C4-2B (cell line): Measurements from ENCODE around the gene ATP6AP1.

Experiments
- H3K27ac ChIP-seq: fragments of 450-650 bp; 2 replicates; pipeline ENCODE4 v1.5.1; 2017
- ZFX ChIP-seq: fragments of 450-650 bp; IDR thresholded peaks from 2 replicates; pipeline ENCODE4 v1.6.1; 2017
- TF ChIP-seq, protein P1 (sequence below): fragments of 450-650 bp; conservative IDR thresholded peaks from 2 replicates; pipeline ENCODE4 v1.5.1; 2017; ENCODE audit warnings: mild to moderate bottlenecking

ATP6AP1 gene

GRCh38 chrX:154441564-154441963 lies 13.1 kb downstream of the ATP6AP1 start:
- TF ChIP-seq, protein P1, sequence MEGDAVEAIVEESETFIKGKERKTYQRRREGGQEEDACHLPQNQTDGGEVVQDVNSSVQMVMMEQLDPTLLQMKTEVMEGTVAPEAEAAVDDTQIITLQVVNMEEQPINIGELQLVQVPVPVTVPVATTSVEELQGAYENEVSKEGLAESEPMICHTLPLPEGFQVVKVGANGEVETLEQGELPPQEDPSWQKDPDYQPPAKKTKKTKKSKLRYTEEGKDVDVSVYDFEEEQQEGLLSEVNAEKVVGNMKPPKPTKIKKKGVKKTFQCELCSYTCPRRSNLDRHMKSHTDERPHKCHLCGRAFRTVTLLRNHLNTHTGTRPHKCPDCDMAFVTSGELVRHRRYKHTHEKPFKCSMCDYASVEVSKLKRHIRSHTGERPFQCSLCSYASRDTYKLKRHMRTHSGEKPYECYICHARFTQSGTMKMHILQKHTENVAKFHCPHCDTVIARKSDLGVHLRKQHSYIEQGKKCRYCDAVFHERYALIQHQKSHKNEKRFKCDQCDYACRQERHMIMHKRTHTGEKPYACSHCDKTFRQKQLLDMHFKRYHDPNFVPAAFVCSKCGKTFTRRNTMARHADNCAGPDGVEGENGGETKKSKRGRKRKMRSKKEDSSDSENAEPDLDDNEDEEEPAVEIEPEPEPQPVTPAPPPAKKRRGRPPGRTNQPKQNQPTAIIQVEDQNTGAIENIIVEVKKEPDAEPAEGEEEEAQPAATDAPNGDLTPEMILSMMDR = no peak
- TF ChIP-seq ZFX = no peak
- no peak overlapping the region for H3K27ac ChIP-seq

DNA sequence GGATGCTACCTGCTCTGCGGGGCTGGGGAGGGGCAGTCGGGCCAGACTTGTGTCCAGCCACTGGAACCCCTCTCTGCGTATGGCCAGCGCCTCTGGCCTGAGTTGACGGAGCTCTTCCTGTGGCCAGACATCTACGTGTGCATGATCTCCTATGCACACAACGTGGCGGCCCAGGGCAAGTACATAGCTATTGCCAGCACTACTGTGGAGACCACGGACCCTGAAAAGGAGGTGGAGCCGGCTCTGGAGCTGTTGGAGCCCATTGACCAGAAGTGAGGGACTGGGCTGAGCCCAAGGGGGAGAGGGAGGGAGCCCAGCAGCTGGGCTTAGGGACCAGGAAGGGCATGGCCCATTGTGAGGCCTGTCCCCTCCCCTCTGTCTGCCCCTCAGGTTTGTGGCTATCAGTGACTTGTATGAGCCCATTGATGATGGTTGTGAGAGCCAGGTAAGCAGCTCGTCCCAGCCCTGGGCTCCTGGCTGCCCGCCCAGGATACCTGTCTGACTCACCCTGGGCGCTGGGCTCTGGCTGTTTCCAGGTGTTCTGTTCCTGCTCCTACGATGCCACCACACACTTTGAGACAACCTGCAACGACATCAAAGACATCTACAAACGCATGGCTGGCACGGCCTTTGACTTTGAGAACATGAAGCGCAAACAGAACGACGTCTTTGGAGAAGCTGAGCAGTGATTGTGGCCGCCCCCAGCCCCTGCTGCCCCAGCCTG lies 13.7 kb downstream of the ATP6AP1 start:
- no peak for TF ChIP-seq ZFX
- TF ChIP-seq, protein P1 = no peak
- peak overlapping the region; percentile 97; the same call in 1 of the 2 replicates for H3K27ac ChIP-seq

DNA sequence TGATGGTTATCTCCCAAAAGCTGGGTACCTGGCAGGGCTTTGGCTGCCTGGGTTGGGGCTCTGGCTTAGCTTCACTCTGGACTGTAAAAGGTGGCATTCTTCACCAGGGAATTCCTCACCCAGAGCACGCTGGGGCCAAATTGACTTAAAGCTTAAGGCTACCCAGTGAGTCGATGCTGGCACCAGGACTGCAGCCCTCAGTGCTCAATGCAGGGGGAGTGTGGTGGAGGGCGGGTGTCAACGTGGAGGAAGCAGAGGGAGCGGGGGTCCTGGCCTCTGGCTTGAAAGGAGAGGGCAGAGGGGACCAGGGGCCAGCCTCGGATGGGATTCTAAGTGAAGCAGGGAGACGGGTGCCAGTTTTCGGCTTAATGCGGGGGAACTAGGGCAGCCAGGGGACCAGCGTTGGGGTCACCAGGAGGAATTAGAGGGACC lies 15.0 kb downstream of the ATP6AP1 start:
- H3K27ac ChIP-seq = peak overlapping the region; percentile 97
- TF ChIP-seq ZFX = no peak
- TF ChIP-seq, protein P1 = no peak

DNA sequence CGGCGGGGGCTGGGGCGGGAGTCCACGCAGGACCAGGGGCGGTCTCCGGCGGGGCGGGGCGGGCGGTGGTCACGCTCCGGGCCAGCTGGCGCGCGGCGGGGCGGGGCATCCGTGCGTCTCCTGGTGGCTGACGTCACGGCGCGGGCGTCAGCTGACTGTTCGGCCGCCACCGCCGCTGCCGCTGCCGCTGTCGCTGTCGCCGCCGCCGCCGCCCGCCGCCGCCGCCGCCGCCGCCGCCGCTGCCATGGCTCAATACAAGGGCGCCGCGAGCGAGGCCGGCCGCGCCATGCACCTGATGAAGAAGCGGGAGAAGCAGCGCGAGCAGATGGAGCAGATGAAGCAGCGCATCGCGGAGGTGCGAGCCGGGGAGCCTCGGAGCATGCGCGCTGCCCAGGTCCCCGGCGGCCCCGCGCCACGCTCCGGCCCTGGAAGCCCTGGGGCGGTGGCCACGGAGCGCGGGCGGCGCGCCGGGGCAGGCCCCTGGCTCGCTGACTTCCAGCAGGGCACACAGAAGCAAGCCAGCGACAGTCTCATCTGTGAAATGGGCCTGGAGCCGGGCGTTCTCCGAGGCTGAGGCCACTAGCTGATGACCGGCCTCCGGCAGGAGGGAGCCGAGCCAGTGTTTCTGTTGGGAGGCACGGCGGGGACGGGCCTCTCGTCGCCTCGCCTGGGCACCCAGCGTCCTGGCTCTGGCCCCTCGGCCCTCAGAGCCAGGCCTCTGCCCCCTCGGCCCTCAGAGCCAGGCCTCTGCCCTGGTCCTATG lies 15.7 kb downstream of the ATP6AP1 start, which contains the start of gene FAM50A:
Gene FAM50A (plus strand): TSS at position 150 of the 763 bp plus-strand sequence. CDS start 95 bp downstream, at position 245.
- H3K27ac ChIP-seq = peak within 1 kb of the TSS; percentile 97
- TF ChIP-seq ZFX = peak; percentile 71; the same call in 1 of the 2 replicates
- TF ChIP-seq, protein P1 = no peak

- H3K27ac ChIP-seq = peak overlapping the region; percentile 97
- TF ChIP-seq ZFX = no peak; the same call in 1 of the 2 replicates
- TF ChIP-seq, protein P1 = no peak
Observed at GRCh38 chrX:154444755-154445246, 16.3 kb downstream of the ATP6AP1 start.

DNA sequence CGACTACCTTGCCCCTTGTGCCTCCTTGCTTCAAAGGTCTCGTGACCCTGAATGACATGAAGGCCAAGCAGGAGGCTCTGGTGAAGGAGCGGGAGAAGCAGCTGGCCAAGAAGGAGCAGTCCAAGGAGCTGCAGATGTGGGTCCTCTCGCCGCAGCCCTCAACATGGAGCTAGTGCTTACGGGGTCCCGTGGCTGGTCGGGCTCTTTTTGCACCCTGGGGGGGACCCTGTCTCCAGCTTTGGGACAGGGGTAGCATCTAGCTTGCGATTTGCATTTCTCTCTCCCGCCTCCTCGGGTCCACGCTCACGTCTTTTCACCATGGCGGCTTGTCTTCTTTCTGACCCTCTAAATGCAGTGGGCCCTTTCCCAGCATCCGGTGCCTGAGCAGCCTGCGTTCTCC lies 17.3 kb downstream of the ATP6AP1 start:
- TF ChIP-seq ZFX = no peak
- TF ChIP-seq, protein P1 = no peak
- H3K27ac ChIP-seq = no peak overlapping the region

DNA sequence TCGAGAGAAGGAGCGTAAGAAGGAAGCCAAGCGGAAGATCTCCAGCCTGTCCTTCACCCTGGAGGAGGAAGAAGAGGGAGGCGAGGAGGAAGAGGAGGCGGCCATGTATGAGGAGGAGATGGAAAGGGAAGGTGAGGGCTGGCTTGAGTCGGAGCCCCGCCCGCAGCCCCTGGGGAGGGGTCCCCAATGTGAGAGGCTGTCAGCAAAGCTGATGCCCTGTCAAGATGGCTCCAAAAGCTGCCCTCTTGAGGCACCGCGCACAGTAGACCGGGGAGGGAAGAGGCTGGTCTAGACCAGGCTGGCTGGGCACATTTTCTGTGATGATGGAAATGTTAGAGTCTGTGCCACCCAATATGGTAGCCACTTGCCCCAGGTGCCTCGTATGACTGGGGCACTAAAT lies 18.0 kb downstream of the ATP6AP1 start:
- no peak for TF ChIP-seq ZFX
- TF ChIP-seq, protein P1 = no peak
- no peak overlapping the region for H3K27ac ChIP-seq
